NCI-H1105 (cell line): ENCODE measurements around the gene PKNOX2.
A peak's percentile ranks its signal among the peaks of the same experiment; 100 is the strongest.

Experiments
- DNase-seq: peaks from one replicate; lab custom pipeline; 2025; lab: John Stamatoyannopoulos, UW

PKNOX2 gene

DNA sequence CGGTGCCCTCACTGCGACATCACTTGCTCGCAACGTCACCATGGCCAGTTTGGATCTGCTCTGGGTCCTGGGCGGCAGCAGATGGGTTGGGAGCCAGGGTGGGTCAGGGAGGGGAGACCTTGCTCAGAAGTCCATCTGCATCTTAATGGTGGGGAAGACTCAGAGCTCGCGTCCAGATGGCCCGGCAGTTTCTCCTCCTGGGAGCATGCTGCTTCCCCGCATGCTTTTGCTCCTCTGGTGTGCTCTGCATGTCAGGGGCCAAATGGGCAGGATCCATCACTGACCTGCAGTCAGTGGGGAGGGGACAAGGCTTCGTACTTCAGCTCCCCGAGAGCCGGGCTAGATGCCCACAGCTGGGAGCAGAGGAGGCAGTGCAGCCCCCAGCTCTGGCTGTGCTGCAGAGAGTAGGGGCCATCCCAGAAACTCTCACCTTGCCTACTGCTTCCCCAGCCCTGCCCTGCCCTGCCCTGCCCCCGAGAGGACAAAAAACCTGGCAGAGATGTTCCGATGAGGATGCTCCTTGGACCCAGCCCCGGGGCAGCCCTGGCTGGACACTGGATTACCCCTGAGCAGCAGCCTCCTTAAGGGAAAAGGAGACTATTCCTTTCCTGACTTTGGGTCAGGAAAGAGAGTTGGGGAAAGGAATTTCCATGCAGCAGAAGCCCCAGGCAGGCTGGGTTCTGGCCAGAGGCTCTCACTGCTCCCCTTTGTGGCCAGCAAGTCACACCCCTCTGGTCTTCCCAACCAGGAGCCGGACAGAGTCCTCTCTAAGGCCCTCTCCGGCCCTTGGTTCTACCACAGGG, 149.9 kb downstream of the PKNOX2 start:
- no peak for DNase-seq

DNA sequence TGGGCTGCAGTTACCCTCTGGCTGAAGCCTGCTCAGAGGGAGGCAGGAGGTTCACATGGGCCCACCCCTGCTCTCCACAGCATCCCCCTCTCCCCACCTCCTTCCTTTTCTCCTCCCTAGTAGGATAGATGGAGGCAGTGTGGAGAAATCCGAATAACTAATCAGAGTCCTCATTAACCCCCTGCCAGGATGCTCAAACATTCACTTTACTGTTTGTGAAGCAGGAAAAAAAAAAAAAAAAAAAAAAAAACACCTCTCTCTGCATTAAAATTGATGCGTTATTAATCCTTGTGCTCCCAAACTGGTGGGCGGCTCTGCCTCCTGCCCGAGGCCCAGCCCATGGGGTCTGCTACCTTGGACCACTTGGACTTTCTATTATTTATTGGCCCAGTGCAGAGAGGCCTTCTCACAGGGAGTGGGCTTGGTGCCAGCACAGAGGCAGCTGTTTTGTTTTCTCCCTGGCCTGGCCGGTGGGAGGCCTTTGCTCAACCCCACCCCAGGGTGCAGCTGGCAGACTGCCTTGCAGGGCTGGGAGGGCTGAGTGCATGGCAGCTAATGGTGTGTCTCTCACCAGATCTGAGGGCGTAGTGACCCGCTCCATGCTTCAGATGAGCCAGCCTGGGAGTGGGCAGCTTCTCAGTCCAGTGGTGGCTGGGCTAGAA, 150.7 kb downstream of the PKNOX2 start:
- DNase-seq: peak; percentile 97

DNA sequence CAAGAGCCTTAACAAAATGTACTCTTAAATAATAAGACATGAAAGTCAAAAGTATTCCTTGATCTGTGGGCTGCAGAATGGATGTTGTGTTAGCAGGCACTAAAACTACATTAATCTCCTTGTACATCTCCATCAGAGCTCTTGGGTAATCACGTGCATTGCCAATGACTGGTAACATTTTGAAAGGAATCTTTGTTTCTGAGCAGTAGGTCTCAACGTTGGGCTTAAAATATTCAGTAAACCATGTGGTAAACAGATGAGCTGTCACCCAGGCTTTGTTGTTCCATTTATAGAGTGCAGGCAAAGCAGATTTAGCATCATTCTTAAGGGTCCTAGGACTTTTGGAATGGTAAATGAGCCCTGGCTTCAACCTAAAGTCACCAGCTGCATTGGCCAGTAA, 152.9 kb downstream of the PKNOX2 start:
- DNase-seq: no peak

DNA sequence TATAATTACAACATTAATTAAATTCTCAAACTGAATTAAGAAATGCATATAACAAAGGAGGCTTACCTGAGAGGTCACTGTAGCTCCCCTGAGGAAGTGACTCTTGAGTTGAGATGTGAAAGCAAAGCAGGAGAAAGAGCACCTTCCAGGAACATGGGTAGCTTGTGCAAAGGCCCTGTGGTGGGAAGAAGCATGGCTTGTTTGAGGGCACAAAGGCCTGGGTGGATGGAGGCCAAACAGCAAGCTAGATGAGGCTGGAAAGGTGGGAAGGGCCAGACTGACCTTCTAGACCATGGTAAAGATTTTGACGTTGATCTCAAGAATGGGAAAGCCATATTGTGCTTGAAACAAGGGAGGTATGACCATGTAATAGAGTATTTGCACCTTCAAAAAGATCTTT, 155.1 kb downstream of the PKNOX2 start:
- DNase-seq: no peak

DNA sequence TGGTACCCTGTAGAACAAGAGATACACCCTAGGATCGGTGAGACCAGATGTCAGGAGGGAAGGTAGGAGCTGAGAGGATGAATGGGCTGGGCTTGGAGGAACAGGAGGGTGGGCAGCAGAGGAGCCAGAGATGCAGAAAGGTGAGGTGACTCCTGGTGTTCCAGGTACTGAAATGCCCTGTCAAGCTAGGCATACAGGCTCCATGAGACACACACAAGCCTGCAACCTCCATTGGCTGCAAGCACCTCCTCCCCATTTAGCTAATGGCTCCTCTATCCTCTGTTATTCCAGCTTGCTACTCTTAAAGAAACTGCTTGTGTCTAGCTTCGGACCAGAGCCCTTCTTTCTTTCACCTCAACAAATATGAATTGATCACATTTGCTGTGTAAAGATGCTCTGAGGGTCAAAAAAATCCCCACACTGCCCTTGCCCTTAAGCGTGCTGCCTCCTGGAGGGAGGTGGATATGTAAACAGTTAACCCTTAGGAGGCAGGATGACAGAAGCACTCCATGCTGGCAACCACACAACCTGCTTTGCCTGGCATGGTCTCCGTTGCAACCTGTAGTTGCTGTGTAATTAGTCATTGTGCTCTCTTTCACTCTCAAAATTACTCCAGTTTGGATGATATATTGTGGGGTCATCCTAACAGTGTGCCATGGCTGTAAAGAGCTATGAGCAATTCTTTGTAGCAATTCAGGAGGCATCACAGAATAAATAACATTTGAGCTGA, 156.0 kb downstream of the PKNOX2 start:
- DNase-seq: no peak

DNA sequence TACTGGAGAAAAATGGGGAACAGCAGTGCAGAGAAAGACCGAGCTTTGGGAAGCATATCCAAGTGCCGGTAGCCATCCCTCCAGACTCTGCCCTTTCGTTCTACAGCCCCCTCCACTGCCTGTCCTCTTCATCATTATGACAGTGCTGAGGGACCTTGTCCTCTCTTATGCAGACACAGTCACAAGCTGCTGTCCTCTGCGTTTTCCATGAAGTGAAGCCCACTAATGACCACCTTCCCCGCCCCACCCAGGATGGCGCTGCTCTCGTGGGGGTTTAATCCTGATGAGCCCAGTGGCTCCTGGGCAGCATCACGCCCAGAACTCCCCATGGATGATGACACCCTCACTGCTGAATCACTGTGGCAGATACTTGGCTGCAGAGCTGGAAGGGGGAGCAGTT, 157.7 kb downstream of the PKNOX2 start:
- no peak for DNase-seq

DNA sequence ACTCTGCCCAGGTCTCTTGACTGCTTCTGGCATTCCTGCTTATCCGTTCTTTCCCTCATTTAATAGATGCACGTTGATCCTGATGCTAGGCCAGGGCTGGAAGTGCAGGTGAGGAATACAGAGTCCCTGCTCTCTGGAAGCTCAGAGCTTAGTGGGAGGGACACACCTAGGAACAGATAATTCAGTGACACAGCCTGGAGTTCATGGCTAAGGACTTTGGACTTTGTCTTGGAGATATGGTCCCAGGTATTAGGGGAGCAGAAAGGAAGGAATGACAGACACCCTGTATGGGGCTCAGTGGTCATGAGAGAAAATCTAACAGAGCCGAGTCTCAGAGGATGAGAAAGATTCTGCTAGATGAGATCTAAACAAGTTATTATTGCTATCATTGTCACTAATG, 160.6 kb downstream of the PKNOX2 start:
- DNase-seq: no peak

DNA sequence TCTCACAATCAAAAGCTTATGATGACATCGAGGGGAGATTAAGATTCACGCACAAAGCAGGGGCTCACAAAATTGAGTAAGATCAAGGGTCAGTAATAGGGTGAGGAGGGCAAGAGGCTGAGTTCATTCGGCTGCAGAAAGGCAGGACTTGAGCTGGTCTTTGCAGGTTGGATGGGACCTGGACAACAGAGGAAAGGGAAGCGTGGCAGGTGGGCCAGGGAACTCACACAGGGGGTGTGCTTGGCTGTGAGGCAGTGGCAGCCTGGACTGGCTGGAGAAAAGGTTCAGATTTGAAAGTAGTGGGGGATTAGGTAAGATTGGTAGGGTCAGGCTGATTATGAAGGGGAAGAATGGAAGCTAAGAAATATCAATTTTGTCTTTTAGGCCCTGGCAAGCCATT, 161.6 kb downstream of the PKNOX2 start:
- no peak for DNase-seq

DNA sequence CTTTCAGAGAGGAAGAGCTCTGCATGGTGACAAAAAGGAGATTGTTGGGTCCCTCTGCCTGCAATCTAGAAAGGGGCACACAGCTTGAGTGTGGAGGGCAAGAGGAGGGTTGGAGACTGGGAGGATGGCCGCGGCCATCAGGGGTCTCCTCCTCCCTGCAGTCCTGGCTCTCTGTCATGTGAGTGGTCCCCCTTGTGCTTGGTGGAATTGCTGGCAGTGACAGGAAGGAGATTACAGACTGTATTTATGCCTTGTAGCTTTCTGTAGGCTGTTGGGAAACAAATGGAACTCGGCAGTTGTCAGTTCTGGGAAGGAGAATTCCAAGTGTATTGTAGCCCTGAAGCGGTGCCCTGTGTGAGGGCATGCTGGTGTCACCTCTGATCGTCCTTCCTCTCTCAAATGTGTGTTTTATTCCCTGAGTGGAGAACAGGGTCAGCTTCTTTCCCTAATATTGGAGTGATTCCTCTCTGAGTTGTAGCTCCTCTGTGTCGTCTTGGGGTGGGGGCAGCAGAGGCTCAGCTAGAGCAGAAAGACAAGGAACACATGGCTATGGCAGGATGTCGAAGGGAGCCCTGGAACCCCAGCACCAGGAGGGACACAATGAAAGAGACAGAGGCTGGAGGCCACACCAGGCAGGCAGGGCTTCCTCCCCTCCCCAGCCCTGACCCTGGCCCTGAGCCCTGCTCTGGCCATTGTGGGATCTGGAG, 163.1 kb downstream of the PKNOX2 start:
- DNase-seq: no peak

DNA sequence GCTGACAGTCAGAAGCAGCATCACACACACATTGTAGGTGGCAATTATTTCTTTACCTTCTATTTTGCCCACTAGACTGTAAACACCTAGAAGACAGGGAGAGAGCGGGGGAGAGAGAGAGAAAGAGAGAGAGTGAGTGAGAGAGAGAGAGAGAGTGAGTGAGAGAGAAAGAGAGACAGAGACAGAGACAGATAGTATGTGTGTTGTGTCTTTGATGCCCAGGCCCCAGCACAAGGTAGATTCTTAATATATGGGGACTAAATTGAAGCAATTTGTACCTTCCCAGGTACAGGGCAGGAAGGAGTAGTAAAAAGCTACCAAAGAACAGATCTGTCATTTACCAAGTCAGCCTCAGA, 163.7 kb downstream of the PKNOX2 start:
- DNase-seq: no peak

DNA sequence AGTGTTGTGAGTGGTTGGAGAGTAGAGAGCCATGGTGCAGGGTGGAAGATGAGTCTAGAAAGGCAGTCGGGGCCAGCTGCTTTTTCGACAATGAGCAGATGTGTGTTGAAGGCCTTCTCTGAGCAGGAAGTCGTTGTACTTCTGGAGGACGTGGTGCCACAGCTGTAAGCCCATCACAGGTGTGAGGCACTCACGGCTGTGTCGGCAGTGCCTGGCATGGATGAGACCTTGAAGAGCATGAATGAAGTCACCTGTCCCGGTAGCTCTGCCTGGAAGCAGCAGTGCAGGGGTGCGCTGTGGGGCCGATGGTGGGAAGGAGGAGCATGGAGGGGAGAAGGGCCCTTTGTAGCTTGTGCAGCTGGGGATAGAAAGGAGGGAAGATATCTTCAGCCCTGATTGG, 165.2 kb downstream of the PKNOX2 start:
- no peak for DNase-seq

DNA sequence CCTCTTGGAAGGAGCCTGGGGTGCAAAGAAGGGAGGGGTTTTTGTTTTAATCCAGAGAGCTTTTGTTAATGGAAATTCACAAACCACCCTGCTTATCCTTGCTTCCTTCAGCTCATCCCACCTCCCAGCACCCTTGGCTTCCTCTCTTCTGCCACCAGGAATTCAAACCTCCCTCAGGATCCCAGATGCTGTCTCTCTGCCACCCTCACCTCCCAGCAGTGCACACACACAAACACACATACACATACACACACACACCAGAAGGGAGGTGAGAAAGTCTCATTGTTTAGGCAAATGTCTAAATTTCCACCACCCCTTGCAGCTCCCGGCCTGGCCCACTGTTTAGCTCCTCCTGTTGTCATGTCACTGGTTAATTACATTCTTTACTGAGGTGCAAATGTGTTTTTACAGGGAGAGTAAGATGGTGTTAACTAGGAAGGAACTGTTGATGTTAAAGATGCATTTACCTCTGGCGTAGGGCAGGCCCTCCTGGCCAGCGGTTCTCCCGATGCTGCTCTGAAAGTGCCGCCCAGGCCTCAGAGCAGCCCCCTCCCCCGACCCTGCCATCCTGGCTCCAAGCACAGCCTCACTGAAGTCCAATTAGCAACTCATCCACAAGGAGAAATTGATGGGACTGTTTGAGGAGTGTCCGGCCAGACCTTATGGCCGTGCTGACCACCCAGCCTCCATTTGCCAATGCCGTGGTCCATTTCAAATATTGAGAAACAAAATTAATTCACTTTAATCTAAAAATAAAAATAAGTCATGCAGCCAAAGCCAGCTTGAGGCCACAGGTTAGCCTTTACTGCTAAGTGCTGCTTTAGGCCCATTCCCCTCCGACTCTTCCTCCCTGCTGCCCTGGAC, 166.1 kb downstream of the PKNOX2 start:
- no peak for DNase-seq

DNA sequence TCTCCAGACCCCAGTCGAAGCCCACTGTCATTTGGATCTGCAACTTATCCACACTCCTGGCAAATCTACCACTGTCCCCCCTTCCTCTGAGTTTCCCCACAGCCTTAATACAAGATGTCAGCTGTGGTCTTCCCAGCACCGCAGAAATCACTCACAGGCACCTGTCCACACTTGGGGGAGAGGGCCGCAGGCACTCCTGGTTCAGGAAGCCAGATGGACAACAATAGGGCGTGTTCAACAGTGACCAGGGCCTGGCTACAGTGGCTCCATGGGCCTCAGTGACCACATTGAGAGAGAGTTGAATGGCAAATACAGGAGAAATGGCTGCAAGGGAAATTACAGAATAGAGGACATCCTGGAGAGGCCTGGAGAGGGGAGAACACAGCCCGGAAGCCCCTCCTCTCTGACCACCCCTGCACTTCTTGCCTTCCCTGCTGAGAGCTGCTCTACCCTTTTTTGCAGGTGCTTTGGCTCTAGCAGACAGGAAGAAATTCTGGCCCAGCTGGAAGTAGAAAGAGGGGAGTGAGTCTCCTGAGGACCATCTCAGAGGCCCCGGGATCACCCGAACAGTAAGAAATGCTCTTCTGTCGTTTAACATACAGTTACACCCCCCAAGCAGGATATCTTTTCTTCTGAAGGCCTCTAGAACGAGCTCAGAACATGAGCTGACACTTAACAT, 166.9 kb downstream of the PKNOX2 start:
- no peak for DNase-seq

DNA sequence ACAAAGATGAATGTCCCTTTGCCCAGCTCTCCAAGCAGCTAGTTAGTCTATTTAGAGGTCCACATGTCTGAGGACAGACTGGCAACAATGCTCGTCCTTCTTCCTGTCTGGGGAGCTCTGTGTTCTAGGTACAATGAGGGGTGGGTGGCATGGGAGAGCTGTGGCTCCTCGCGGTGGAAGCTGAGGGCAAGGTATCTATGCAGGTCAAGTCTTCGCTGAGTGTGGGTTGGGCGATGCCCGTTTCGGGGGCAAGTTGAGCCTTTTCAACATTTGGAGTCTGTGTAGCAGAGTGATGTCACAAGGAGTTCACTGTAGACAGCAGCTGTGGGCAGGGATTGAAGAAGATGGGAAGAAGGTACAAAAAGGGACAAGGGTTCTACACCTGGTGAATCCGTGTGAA, 168.3 kb downstream of the PKNOX2 start:
- no peak for DNase-seq

DNA sequence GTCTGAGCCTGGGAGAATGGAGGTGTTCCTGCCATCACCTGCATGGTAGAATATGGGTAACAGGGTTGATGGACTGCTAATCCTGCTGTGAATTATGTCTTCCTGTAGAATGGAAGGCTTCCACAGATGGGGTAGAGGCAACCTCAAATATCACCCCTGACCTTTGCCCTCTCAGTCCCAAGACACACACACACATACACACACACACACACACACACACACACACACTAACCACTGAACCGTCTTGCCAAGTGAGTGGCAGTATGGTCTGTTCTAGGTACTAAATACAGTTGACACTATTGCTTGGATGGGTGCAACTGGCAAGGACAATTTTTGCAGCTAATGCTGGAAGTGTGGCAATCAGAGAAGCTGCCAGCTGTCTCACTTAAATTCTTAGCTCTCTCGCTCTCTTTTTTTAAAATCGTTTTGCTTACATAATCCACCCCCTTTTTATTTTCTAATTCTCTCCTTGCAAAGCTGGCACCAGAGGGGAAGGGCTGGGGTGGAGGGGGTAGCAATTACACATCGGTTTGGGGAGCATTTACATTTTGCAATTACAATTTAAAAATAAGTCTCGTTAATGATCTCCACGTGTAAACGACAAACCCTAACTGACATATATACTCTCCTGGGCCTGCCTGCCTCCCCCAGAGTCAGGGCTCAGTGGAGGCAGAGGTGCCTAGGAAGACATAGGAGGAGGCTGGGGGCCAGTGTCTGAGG, 169.0 kb downstream of the PKNOX2 start:
- DNase-seq: no peak

DNA sequence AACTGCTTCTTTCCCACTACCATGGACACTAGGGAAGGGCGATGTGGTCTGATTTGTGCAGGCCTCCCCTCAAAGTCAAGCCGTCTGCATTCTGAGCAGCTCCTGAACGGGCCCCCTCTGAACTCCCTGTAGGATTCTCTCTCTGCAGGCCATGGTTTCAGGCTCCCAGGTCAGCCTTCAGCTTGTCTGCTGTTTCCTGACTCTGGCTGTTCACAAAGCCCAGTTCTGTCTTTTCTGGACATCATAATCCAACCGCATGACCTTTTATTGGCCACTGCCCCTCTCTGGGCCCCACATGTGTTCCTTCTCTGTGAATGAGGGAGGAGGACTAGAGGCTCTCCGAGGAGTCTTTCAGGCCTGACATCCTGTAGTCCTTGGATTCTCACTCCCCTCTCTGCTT, 170.6 kb downstream of the PKNOX2 start:
- no peak for DNase-seq

DNA sequence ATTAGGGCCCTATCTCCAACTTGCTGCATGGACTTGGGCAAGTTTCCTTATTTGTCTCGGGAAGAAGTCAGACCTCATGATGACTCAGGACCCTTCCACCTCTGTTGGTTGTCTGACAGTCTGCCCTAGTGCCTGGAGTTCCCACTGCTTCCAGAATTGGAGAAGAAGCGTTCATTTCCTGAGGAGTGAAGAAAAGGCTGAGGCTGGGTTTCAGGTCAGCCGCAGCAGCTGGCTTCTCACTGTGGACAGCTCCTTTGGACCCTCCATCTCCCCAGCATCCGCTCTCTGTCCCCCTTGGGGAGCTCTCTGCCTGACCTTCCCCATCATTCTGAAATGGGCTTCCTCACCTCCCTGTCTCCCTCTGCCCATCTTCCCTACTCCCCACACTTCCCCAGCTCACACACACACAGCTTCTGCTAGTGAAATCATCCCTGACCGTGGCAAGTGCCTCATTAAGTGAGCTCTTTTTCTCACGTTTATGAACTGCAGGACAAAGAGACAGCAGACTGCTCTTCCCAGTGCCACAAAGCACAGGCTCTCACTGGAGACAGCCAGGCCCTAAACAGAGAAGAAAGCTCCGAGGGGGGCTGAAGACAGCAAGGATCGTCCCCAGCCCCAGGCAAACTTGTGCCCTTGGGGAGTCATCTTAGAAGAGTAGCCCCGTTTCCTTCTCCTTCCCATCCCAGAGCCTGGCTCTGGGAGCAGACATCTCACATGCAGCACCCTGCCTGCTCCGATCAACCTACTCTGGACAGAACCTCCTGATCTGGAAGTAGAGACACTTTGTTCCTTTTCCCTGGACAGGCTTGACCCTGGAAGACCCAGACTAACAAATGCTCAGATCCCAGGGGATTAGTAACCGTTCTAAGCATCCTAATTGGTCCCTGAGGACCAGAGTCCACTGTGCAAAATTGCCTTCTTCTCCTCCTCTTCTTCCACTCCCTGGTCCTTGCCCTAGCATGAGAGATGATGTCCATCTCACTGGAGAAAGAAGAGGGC, 173.6 kb downstream of the PKNOX2 start:
- no peak for DNase-seq

DNA sequence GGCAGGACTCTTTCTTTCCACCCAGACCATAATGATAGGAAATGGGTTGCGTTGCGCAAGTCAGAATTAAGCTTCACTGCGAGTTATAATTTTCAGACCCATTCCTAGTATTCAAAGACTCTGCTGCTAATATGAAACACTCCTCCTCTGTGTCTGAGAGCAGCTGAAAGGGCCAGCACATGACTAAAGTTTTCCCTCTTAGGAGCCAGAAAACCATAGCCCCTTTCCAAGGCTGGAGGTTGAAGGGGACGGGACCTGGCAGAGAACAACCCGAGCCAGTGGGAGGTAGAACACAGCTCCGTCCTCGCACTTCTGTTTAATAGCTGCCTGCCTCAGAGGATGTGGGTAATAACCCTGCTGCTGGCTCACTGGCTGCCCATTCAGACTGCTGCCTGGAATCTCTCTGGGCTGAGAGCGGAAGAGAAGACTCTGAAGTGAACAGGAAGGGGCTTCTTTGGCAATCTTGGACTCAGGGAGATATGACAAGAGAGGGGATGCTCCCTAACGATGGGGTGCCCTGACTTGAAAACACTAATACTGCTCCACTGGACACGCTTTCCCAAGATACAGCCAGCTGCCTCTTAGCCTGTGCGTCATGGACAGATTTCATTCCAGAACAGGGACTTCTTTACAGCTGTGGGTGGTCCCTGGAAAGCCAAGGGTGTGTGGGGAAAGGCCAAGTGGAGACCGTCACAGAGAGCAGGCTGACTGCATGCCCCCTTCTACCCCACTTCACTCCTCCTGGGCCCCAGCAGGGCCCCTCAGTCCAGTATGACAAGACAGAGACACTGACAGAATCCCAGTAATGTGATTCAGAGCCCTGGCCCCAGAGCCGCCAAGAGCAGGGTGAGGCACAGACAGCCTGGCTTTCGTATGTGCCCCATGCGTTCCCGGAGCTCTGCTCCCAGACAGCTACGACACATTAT, 174.6 kb downstream of the PKNOX2 start:
- DNase-seq: no peak
